GM19467 (cell line): Measurements from ENCODE around the gene ZSCAN31.

Source experiments
- ATAC-seq: cut with Tn5 transposase; IDR thresholded peaks from one replicate; pipeline ENCODE4 v1.9.1; 2021; ENCODE audit warnings: mild to moderate bottlenecking, moderate library complexity; ENCODE audit not compliant: unreplicated experiment

ZSCAN31 gene

GRCh38 chr6:28353981-28354676, 18.2 kb upstream of the ZSCAN31 start:
- ATAC-seq = no peak

- ATAC-seq = no peak
Measured at GRCh38 chr6:28353356-28353755, 17.4 kb upstream of the ZSCAN31 start.

- no peak for ATAC-seq
Measured at GRCh38 chr6:28351493-28351925, 15.6 kb upstream of the ZSCAN31 start.

GRCh38 chr6:28351087-28351486, 15.1 kb upstream of the ZSCAN31 start:
- no peak for ATAC-seq

GRCh38 chr6:28349892-28350737, 14.2 kb upstream of the ZSCAN31 start, which contains the start of gene ZKSCAN3:
ZKSCAN3 (plus strand) TSS chr6:28349947; CDS start chr6:28359587, 9,640 bp downstream.
- peak; percentile 92 for ATAC-seq

DNA sequence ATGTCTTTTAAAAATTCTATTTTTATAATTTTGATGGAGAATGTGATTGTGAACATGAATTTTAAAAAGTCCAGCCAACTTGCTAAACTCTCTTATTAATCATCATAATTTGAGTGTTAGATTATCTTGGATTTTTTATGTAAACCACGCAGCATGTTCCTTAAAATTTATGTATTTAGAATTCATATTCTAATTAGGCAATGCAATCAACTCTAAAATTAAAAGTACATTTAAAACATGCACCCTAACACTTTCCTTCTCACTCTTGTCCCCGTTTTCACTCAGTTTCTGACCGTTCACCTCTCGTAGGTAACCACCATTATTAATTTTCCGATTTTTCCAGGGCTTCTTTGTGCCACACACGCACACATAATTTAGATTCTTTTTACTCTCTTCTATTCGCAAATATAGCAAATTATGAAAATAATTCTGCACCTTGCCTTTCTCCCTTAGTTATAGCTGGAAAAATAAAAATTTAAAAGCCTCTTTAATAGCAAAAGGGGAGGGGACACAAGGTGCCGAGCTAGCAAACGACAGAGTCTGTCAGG, 13.5 kb upstream of the ZSCAN31 start:
- no peak for ATAC-seq

- no peak for ATAC-seq
Measured at GRCh38 chr6:28347119-28347518, 11.2 kb upstream of the ZSCAN31 start.

DNA sequence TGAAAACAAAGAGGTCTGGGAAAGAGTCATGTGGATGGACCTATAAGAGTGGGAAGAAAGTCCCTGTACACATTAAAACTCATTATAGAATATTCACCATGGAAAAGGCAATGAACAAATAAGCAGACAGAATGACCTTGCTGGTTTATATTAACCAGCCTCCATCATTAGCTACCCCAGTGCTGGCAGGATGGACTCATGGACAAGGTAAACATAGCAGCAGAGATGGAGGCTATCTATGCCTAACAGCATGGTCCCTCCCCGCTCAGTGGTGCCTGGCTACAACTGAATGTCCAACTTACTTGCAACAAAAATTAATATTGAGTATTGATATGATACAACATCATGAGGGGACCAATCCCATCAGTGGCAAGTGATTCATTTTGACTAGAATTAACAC, 9.3 kb upstream of the ZSCAN31 start:
- no peak for ATAC-seq

- no peak for ATAC-seq
Measured at GRCh38 chr6:28343898-28344677, 8.1 kb upstream of the ZSCAN31 start.

- no peak for ATAC-seq
Measured at GRCh38 chr6:28340310-28341095, 4.6 kb upstream of the ZSCAN31 start.

GRCh38 chr6:28337121-28337520, 1.2 kb upstream of the ZSCAN31 start:
- no peak for ATAC-seq

DNA sequence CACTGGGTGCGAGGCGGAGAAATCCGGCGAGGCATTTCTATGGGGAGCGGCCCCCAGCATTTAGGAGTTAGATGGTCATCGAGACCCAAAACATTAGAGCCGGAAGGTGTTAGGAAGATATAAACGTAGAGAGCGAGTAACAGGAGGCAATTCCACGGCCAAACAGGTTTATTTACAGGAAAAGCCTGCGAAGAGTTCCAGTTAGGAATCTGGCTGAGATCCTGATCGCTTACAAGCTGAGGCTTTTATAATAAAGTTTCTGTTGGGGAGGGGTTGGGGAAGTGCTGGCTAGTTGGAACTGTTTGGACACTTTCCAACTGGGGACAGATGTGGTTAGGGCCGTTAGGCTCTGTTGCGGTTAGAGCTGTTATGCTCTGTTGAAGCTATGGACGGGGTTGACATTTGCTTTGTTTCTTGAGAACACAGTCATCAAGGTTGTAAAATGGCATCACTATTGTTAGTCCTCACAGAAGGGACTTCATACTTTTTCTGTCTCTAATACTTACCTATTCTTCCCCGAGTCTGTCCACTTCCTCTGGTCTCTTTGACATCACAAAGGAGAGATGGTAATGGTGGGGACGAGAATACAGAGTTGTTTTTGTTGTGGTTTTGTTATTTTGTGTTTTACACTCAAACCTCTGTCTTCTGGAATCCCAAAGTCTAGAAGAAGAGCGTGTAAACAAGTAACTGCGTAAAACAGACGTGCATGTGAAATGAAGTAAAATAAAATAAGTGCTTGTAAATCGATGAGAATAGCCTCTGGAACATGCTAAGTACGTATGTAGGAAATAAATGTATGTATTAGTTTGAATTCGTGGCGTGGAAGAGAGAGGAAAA, 554 bp upstream of the ZSCAN31 start:
- ATAC-seq = peak; percentile 45

GRCh38 chr6:28335040-28335563, 846 bp downstream of the ZSCAN31 start:
- ATAC-seq = no peak

GRCh38 chr6:28334286-28335039, 1.5 kb downstream of the ZSCAN31 start:
- no peak for ATAC-seq

- no peak for ATAC-seq
Measured at GRCh38 chr6:28333599-28334018, 2.3 kb downstream of the ZSCAN31 start.

DNA sequence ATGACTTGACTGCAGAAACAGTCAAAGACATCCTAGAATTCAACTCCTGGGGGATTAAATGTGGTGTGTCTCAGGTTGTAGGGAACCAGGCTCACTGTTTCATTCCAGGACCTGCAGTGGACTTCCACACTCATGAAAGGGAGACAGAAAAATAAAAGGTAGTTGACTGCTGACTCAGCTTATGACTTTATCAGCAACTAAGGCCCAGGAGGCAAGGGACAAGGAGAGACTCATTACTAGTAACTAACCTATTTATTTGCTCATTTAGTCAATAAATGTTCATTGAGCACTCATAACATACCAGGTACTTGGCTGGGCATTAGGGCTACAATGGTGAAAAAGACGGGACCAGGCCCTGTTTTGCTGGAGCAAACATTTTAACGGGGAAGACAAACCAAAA, 2.9 kb downstream of the ZSCAN31 start:
- ATAC-seq = no peak

- no peak for ATAC-seq
Measured at GRCh38 chr6:28330041-28330440, 5.9 kb downstream of the ZSCAN31 start.

GRCh38 chr6:28326371-28326948, 9.5 kb downstream of the ZSCAN31 start:
- ATAC-seq = no peak
